Spleen (tissue), 7 donors: ENCODE measurements around the gene MED9.

ENCODE experiments used
- CTCF ChIP-seq, 11 experiments: fragments of 200-600 bp in 7 of 11; fragments of 450-650 bp in 4 of 11; sonication (generic) in 4 of 11; IDR thresholded peaks in 8 of 11; conservative IDR thresholded peaks in 3 of 11; 1 replicate in 7 of 11; 2 replicates in 4 of 11; pipeline versions ENCODE4 v1.4.0 to v1.8.0; 2016 to 2021; ENCODE audit warnings: antibody characterized with exemption in 11 of 11, inconsistent platforms in 4 of 11, mild to moderate bottlenecking in 1 of 11
- POLR2A ChIP-seq, 3 donors: fragments of 450-650 bp; IDR thresholded peaks; one replicate each; pipeline ENCODE4 v1.5.1; 2017; ENCODE audit warnings: antibody characterized with exemption in 3 of 3, mild to moderate bottlenecking in 1 of 3
- POLR2AphosphoS5 ChIP-seq, 3 donors: sonication (generic); formaldehyde crosslinking; IDR thresholded peaks; one replicate each; pipeline ENCODE4 v1.5.1; 2017; ENCODE audit warnings: antibody characterized with exemption in 3 of 3
- donor health status: DM: no; HTN: no; CAD: no; lungs with moderate emphysema.
- donor health status: DM: no; HTN: no; CAD: no.
- donor health status: DM: no; HTN: no; CAD: no.

- TF ChIP-seq CTCF (IDR thresholded peaks at IDR 0.05 in 8 of 11, conservative IDR thresholded peaks at IDR 0.05 in 3 of 11) (no peak), POLR2AphosphoS5 (IDR thresholded peaks at IDR 0.05) (no peak), POLR2A (IDR thresholded peaks at IDR 0.05) (no peak)
Observed at GRCh38 chr17:17474341-17474740, 2.5 kb upstream of the MED9 start.
